ENCODE measurements around the gene PPFIA3. TPM values are rescaled to one million over a fixed set of nuclear protein-coding genes. Genes with fewer than 3 reads are reported as not detected.

Gene PPFIA3
- polyA plus RNA-seq, 1 experiment, result 0.63 TPM

GRCh38 chr19:49148044-49148682 is 28.8 kb downstream of the PPFIA3 start:
- Histone ChIP-seq H3K9me3 (ENCODE audit: control insufficient read depth, insufficient read depth, low read length) (peaks cover 5% of the 10 kb centered on the region; the same call in 1 of the 2 replicates), H3K4me3 (ENCODE audit: low read depth, low read length) (no peak overlapping the region), H3K27me3 (ENCODE audit: control insufficient read depth, insufficient read depth, low read length) (no peaks in the 10 kb centered on the region), H3K27ac (ENCODE audit: low read depth, low read length) (no peak overlapping the region)
- ChIA-PET POLR2A (no interaction called here), CTCF (interaction anchor here (0.7 to 2.5 kb wide), 2 partner anchors 50 to 51 kb away, joined by 3 to 13 read pairs; no protein-coding TSS in a partner anchor)
- TF ChIP-seq, protein P1, sequence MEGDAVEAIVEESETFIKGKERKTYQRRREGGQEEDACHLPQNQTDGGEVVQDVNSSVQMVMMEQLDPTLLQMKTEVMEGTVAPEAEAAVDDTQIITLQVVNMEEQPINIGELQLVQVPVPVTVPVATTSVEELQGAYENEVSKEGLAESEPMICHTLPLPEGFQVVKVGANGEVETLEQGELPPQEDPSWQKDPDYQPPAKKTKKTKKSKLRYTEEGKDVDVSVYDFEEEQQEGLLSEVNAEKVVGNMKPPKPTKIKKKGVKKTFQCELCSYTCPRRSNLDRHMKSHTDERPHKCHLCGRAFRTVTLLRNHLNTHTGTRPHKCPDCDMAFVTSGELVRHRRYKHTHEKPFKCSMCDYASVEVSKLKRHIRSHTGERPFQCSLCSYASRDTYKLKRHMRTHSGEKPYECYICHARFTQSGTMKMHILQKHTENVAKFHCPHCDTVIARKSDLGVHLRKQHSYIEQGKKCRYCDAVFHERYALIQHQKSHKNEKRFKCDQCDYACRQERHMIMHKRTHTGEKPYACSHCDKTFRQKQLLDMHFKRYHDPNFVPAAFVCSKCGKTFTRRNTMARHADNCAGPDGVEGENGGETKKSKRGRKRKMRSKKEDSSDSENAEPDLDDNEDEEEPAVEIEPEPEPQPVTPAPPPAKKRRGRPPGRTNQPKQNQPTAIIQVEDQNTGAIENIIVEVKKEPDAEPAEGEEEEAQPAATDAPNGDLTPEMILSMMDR (IDR thresholded peaks at IDR 0.05; ENCODE audit: low read depth, low read length), result no peak
- DNase-seq (ENCODE audit: low read depth, low spot score), result no peak

DNA sequence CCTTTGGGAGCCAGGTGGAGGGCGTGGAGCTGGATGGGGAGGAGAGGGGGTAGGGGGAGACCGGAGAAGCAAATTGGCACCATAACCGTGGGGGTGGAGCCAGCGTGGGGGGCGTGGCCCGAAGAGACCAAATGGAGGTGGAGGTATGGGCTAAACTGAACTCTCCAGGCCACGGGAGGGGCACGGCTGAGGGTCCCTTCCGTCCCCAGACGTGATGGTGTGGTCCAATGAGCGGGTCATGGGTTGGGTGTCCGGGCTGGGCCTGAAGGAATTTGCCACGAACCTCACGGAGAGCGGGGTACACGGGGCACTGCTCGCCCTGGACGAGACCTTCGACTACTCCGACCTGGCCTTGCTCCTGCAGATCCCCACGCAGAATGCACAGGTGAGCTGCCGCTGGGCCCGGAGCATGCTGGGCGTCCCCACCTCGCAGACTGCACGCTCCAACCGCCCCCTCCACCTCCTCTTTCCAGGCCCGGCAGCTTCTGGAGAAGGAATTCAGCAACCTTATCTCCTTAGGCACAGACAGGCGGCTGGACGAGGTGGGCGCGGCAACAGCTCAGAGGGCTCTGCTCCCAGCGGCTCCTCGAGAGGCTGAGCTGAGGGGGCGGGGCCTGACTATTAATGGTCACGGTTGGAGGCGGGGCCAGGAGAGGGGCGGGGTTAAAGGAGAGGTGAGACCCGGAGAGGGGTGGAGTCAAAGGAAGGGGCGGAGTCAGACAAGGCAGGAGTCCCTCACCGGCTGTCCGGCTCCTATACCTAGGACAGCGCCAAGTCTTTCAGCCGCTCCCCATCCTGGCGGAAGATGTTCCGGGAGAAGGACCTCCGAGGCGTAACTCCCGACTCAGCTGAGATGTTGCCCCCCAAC is 29.7 kb downstream of the PPFIA3 start:
- Histone ChIP-seq H3K4me3 (ENCODE audit: low read depth, low read length) (peak overlapping the region; percentile 93), H3K27ac (ENCODE audit: low read depth, low read length) (peak overlapping the region; percentile 31), H3K9me3 (ENCODE audit: control insufficient read depth, insufficient read depth, low read length) (peaks cover 5% of the 10 kb centered on the region; the same call in 1 of the 2 replicates), H3K27me3 (ENCODE audit: control insufficient read depth, insufficient read depth, low read length) (no peaks in the 10 kb centered on the region)
- TF ChIP-seq, protein P1 (IDR thresholded peaks at IDR 0.05; ENCODE audit: low read depth, low read length), result no peak
- CTCF ChIA-PET, result interaction anchor here (1.0 to 1.2 kb wide), 2 partner anchors 51 to 77 kb away, joined by 3 to 8 read pairs; no protein-coding TSS in a partner anchor
- DNase-seq (ENCODE audit: low read depth, low spot score), result peak; percentile 76
- POLR2A ChIA-PET, result interaction anchor here (0.7 to 1.2 kb wide), 2 partner anchors 29 to 34 kb away, joined by 3 to 4 read pairs; no protein-coding TSS in a partner anchor

DNA sequence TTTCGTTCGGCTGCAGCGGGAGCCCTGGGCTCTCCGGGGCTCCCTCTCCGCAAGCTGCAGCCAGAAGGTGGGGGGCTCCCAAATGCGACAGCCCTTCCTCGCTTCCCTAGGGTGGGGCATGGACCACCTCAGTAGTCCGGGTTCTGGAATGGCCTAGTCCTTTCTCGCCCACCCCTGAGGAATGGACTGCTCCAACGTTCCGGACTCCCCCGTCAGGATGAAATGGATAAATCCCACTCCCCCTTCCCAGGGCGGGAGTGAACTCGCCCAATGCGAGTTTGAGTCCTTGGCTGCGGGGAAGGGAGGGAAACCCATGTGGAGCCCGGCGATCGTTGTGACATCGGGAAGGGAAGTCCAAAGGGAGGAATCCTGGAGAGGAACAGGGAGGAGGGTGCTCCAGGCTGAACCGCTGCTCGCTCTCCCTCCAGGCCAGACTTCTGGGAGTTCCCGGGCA is 30.3 kb downstream of the PPFIA3 start:
- Histone ChIP-seq H3K27me3 (ENCODE audit: control insufficient read depth, insufficient read depth, low read length) (no peaks in the 10 kb centered on the region), H3K27ac (ENCODE audit: low read depth, low read length) (peak overlapping the region; percentile 47), H3K4me3 (ENCODE audit: low read depth, low read length) (peak overlapping the region; percentile 93), H3K9me3 (ENCODE audit: control insufficient read depth, insufficient read depth, low read length) (peaks cover 8% of the 10 kb centered on the region; the same call in 1 of the 2 replicates)
- TF ChIP-seq, protein P1 (IDR thresholded peaks at IDR 0.05; ENCODE audit: low read depth, low read length), result no peak
- ChIA-PET POLR2A (interaction anchor here (1.2 kb wide), 2 partner anchors 29 to 36 kb away, joined by 3 to 4 read pairs; partner anchors contain the start of gene LIN7B), CTCF (interaction anchor here (1.0 to 1.2 kb wide), 2 partner anchors 52 to 77 kb away, joined by 3 to 8 read pairs; no protein-coding TSS in a partner anchor)
- DNase-seq (ENCODE audit: low read depth, low spot score), result peak; percentile 70

DNA sequence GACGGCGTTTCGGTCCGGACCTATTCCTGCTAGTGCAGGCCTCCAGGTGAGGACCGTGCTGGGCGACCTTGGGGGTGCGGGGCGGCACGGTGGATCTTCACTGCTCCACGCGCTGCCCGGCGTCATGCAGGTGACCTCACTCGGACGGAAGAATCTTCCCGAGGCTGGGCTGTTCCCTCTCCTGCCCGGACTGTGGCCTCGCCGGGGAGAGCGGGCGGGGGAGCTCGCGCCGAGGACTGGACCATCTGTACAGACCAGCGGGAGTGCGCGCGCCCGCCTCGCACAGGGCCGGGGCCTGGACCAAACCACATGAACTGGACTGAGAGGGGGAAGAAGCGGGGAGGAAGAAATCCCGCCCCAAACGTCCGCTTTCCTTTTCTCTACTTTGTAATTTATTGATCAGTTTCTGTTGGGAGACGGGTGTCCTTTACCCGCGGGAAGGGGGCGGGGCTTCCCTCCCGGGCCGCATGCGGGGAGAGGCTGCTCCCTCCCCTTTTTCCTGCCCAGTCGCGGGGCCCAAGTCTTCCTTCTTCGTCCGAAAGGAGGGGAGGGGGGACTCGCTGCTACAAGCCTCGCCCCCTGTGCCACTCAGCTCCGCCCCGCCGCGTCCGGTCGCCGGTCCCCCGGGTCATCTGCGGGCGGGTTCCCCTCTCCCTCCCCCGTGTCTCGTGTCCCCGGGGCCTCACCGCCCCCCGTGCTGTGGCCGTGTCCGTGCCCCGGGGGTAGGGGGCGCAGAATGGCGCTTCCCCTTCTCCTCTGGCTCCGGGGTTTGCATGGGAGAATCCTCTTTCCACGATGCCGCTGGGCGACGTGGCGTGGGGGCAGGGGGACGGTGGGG is 31.0 kb downstream of the PPFIA3 start:
- Histone ChIP-seq H3K4me3 (ENCODE audit: low read depth, low read length) (peak overlapping the region; percentile 93), H3K27ac (ENCODE audit: low read depth, low read length) (peak overlapping the region; percentile 47), H3K27me3 (ENCODE audit: control insufficient read depth, insufficient read depth, low read length) (no peaks in the 10 kb centered on the region), H3K9me3 (ENCODE audit: control insufficient read depth, insufficient read depth, low read length) (peaks cover 9% of the 10 kb centered on the region; the same call in 1 of the 2 replicates)
- DNase-seq (ENCODE audit: low read depth, low spot score), result no peak
- TF ChIP-seq, protein P1 (IDR thresholded peaks at IDR 0.05; ENCODE audit: low read depth, low read length), result no peak
- CTCF ChIA-PET, result interaction anchor here (1.2 kb wide), 2 partner anchors 50 to 76 kb away, joined by 3 to 6 read pairs; no protein-coding TSS in a partner anchor
- POLR2A ChIA-PET, result interaction anchor here (0.5 to 1.2 kb wide), 7 partner anchors 17 to 133 kb away, joined by 3 to 6 read pairs (median 4); partner anchors contain the start of gene LIN7B
